Smooth muscle cell (in vitro differentiated cells): Measurements from ENCODE around the gene NTNG2. TPM values are rescaled to one million over a fixed set of nuclear protein-coding genes. Genes with fewer than 3 reads are reported as not detected.

Source experiments
- DNase-seq: peaks from one replicate; lab custom pipeline; 2025; ENCODE audit not compliant: unreplicated experiment; lab: John Stamatoyannopoulos, UW
- H2AFZ ChIP-seq: fragments of 200-600 bp; sonication (generic); 2 replicates; pipeline ENCODE4 v1.6.0; 2016; ENCODE audit warnings: antibody characterized with exemption, low read depth, mild to moderate bottlenecking
- H3F3A ChIP-seq: fragments of 200-600 bp; sonication (generic); 2 replicates; pipeline ENCODE4 v1.6.0; 2017; ENCODE audit warnings: antibody characterized with exemption, low read depth
- H3K27ac ChIP-seq: fragments of 200-600 bp; sonication (generic); 2 replicates; pipeline ENCODE4 v1.5.1; 2016; ENCODE audit warnings: low read depth, mild to moderate bottlenecking
- H3K27me3 ChIP-seq: fragments of 200-600 bp; sonication (generic); 2 replicates; pipeline ENCODE4 v1.6.1; 2016; ENCODE audit warnings: low read depth, mild to moderate bottlenecking
- H3K36me3 ChIP-seq: fragments of 200-600 bp; sonication (generic); 2 replicates; pipeline ENCODE4 v1.5.1; 2016; ENCODE audit warnings: low read depth
- H3K4me1 ChIP-seq: fragments of 200-600 bp; sonication (generic); 2 replicates; pipeline ENCODE4 v1.5.1; 2016; ENCODE audit warnings: low read depth
- H3K4me2 ChIP-seq: fragments of 200-600 bp; sonication (generic); 2 replicates; pipeline ENCODE4 v1.6.0; 2016; ENCODE audit warnings: mild to moderate bottlenecking
- H3K4me3 ChIP-seq: fragments of 200-600 bp; sonication (generic); 2 replicates; pipeline ENCODE4 v1.5.1; 2016; ENCODE audit warnings: mild to moderate bottlenecking
- H3K79me2 ChIP-seq: fragments of 200-600 bp; sonication (generic); 2 replicates; pipeline ENCODE4 v1.6.0; 2016; ENCODE audit warnings: low read depth, mild to moderate bottlenecking
- H3K9ac ChIP-seq: fragments of 200-600 bp; sonication (generic); 2 replicates; pipeline ENCODE4 v1.6.0; 2016; ENCODE audit warnings: low read depth
- H3K9me3 ChIP-seq: fragments of 200-600 bp; sonication (generic); replicated peaks from 2 replicates; pipeline ENCODE4 v1.5.1; 2016; ENCODE audit warnings: low read depth
- H4K20me1 ChIP-seq: fragments of 200-600 bp; sonication (generic); 2 replicates; pipeline ENCODE4 v1.6.0; 2016; ENCODE audit warnings: low read depth
- WGBS: methylation state at CpG from one replicate; pipeline ENCODE4 v1.1.7; 2016; ENCODE audit warnings: low lambda C conversion rate; 5-methylcytosine and 5-hydroxymethylcytosine counted together
- polyA plus RNA-seq: library from polyadenylated mRNA; unstranded; fragments of >200 nt; fragmentation: Nextera tagmentation; extraction: Ambion mirVana; gene quantifications from 2 replicates; pipeline ENCODE4 v1.2.1, GENCODE V29; 2016
- total RNA-seq: library from RNA; depleted of rRNA; stranded (reverse); fragments of >200 nt; gene quantifications from 2 replicates; pipeline ENCODE4 v1.2.3, GENCODE V29; 2014
- TF ChIP-seq, protein P1 (sequence below): fragments of 200-600 bp; sonication (generic); IDR thresholded peaks from 2 replicates; pipeline ENCODE4 v1.5.1; 2017; ENCODE audit warnings: borderline replicate concordance, mild to moderate bottlenecking, antibody characterized with exemption; ENCODE audit not compliant: insufficient read depth, poor library complexity, severe bottlenecking

Gene NTNG2
- total and polyA plus RNA-seq, 2 experiments from 2014 or later: 0.36 to 1.0 TPM

- H3F3A ChIP-seq: no peaks in the 10 kb centered on the region
- H3K9me3 ChIP-seq: no peaks in the 10 kb centered on the region
- no peaks in the 10 kb centered on the region for H3K79me2 ChIP-seq
- DNase-seq: no peak
- no peaks in the 10 kb centered on the region for H4K20me1 ChIP-seq
- TF ChIP-seq, protein P1, sequence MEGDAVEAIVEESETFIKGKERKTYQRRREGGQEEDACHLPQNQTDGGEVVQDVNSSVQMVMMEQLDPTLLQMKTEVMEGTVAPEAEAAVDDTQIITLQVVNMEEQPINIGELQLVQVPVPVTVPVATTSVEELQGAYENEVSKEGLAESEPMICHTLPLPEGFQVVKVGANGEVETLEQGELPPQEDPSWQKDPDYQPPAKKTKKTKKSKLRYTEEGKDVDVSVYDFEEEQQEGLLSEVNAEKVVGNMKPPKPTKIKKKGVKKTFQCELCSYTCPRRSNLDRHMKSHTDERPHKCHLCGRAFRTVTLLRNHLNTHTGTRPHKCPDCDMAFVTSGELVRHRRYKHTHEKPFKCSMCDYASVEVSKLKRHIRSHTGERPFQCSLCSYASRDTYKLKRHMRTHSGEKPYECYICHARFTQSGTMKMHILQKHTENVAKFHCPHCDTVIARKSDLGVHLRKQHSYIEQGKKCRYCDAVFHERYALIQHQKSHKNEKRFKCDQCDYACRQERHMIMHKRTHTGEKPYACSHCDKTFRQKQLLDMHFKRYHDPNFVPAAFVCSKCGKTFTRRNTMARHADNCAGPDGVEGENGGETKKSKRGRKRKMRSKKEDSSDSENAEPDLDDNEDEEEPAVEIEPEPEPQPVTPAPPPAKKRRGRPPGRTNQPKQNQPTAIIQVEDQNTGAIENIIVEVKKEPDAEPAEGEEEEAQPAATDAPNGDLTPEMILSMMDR: no peak
- no peak overlapping the region for H3K9ac ChIP-seq
- no peak overlapping the region for H3K4me3 ChIP-seq
- H3K4me2 ChIP-seq: no peak overlapping the region
- H3K4me1 ChIP-seq: no peaks in the 10 kb centered on the region
- H3K27me3 ChIP-seq: peaks cover 57% of the 10 kb centered on the region
- no peak overlapping the region for H3K27ac ChIP-seq
- no peak overlapping the region for H2AFZ ChIP-seq
- no peaks in the 10 kb centered on the region for H3K36me3 ChIP-seq
- WGBS: 95% methylated on average over 2 of the region's 2 CpGs
Measured at GRCh38 chr9:132121021-132121420, 40.8 kb upstream of the NTNG2 start.

- Histone ChIP-seq H3K9me3 (no peaks in the 10 kb centered on the region), H4K20me1 (no peaks in the 10 kb centered on the region), H3K27ac (no peak overlapping the region), H3K4me3 (no peak overlapping the region), H3K36me3 (no peaks in the 10 kb centered on the region), H2AFZ (no peak overlapping the region), H3K9ac (no peak overlapping the region), H3K4me1 (no peaks in the 10 kb centered on the region), H3F3A (no peaks in the 10 kb centered on the region), H3K4me2 (no peak overlapping the region), H3K27me3 (peaks cover 64% of the 10 kb centered on the region), H3K79me2 (no peaks in the 10 kb centered on the region)
- TF ChIP-seq, protein P1: no peak
- WGBS: 73% methylated on average over 6 of the region's 6 CpGs
- DNase-seq: no peak
Measured at GRCh38 chr9:132124800-132125199, 37.1 kb upstream of the NTNG2 start.

GRCh38 chr9:132125361-132125760, 36.5 kb upstream of the NTNG2 start:
- Histone ChIP-seq H3K27ac (no peak overlapping the region), H3K36me3 (no peaks in the 10 kb centered on the region), H3K79me2 (no peaks in the 10 kb centered on the region), H3K9ac (no peak overlapping the region), H2AFZ (no peak overlapping the region), H3F3A (no peaks in the 10 kb centered on the region), H3K27me3 (peaks cover 60% of the 10 kb centered on the region), H4K20me1 (no peaks in the 10 kb centered on the region), H3K4me3 (no peak overlapping the region), H3K4me2 (no peak overlapping the region), H3K4me1 (no peaks in the 10 kb centered on the region), H3K9me3 (no peaks in the 10 kb centered on the region)
- TF ChIP-seq, protein P1: no peak
- DNase-seq: no peak
- WGBS: 34% methylated on average over 7 of the region's 7 CpGs

DNA sequence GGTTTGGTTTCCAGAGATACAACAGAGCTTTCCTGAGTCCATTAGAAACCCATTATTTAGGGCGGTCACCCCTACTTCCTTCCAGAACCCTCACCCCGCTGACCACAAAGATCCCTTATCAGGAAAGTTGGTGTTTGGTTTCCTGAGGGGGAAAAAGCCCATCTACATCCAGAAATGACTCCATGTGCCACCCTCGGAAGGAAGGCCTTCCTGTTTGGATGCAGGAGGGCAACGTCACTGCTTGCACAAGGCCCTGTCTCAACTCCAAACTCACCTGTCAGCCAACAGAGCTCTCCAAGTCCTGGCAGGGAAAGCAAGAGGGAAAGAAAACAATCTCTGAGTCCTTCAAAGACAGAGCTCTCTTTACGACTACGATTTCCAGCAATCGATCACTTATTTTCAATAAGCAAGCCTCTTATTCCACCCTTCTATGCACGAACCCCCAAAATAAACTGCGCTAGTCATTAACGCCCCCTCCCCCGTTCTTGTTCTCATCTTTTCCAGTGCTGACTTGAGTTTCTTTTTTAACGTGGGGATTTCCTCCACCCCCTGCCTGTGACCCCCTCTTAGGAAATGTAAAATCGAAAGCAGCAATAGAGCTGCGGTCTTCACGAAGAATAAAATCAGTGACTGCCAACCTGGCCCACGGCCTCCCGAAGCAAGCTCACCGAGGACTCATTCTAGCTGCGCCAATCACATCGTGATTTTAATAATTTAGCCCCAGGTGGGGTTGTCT, 35.7 kb upstream of the NTNG2 start:
- Histone ChIP-seq H3K27ac (no peak overlapping the region), H4K20me1 (no peaks in the 10 kb centered on the region), H3K4me1 (no peaks in the 10 kb centered on the region), H2AFZ (no peak overlapping the region), H3K27me3 (peaks cover 60% of the 10 kb centered on the region), H3F3A (no peaks in the 10 kb centered on the region), H3K9ac (no peak overlapping the region), H3K79me2 (no peaks in the 10 kb centered on the region), H3K4me3 (no peak overlapping the region), H3K36me3 (no peaks in the 10 kb centered on the region), H3K9me3 (no peaks in the 10 kb centered on the region), H3K4me2 (no peak overlapping the region)
- TF ChIP-seq, protein P1: no peak
- 82% methylated on average over 20 of the region's 20 CpGs for WGBS
- no peak for DNase-seq
